ENCODE measurements around the gene AUTS2. TPM values are rescaled to one million over a fixed set of nuclear protein-coding genes. Genes with fewer than 3 reads are reported as not detected.
A peak's percentile ranks its signal among the peaks of the same experiment; 100 is the strongest.
"Not testable (repeated sequence)": the region's sequence is repeated elsewhere in the genome, so short reads cannot be mapped to it uniquely, and the experiment has no call there.

The AUTS2 gene
- total RNA-seq, 2 experiments from 2014 or later: 2.4 to 3.0 TPM

GRCh38 chr7:70726951-70727378, 1128.7 kb downstream of the AUTS2 start:
- Mint-ChIP-seq H3K9me3 (ENCODE audit: low read depth) (no peaks in the 10 kb centered on the region), H3K27ac (no peak overlapping the region), H3K36me3 (ENCODE audit: low read depth) (no peaks in the 10 kb centered on the region), H3K27me3 (no peaks in the 10 kb centered on the region), H3K4me3 (peak overlapping the region; percentile 5), H3K4me1 (peaks cover 5% of the 10 kb centered on the region)
- intact Hi-C loops (cut with DNase I, micrococcal nuclease): no loop called here
- DNase-seq: no peak
- CTCF ChIA-PET: no interaction called here
- ATAC-seq: no peak
- POLR2A ChIA-PET: no interaction called here

- ATAC-seq (no peak), DNase-seq (no peak)
- no peaks in the 10 kb centered on the region for H3K27me3 Mint-ChIP-seq
- no peaks in the 10 kb centered on the region for H3K9me3 Mint-ChIP-seq (ENCODE audit: low read depth)
- no peaks in the 10 kb centered on the region for H3K36me3 Mint-ChIP-seq (ENCODE audit: low read depth)
- peaks cover 6% of the 10 kb centered on the region for H3K4me1 Mint-ChIP-seq
- POLR2A ChIA-PET: no interaction called here
- H3K4me3 Mint-ChIP-seq: no peak overlapping the region
- CTCF ChIA-PET: no interaction called here
- no peak overlapping the region for H3K27ac Mint-ChIP-seq
- intact Hi-C loops (cut with DNase I, micrococcal nuclease): no loop called here
Measured at GRCh38 chr7:70727861-70728260, 1129.6 kb downstream of the AUTS2 start.

- peaks cover 2% of the 10 kb centered on the region for H3K4me1 Mint-ChIP-seq
- ATAC-seq: no peak
- H3K27ac Mint-ChIP-seq: no peak overlapping the region
- H3K36me3 Mint-ChIP-seq (ENCODE audit: low read depth): no peaks in the 10 kb centered on the region
- ChIA-PET CTCF (no interaction called here), POLR2A (no interaction called here)
- no peak for DNase-seq
- intact Hi-C loops (cut with DNase I, micrococcal nuclease): no loop called here
- no peaks in the 10 kb centered on the region for H3K27me3 Mint-ChIP-seq
- no peak overlapping the region for H3K4me3 Mint-ChIP-seq
- H3K9me3 Mint-ChIP-seq (ENCODE audit: low read depth): no peaks in the 10 kb centered on the region
Measured at GRCh38 chr7:70728872-70729552, 1130.7 kb downstream of the AUTS2 start.

- H3K27ac Mint-ChIP-seq; H3K4me1 Mint-ChIP-seq; intact Hi-C loops (cut with DNase I, micrococcal nuclease); H3K9me3 Mint-ChIP-seq (ENCODE audit: low read depth); ATAC-seq; CTCF ChIA-PET; POLR2A ChIA-PET; H3K27me3 Mint-ChIP-seq; H3K36me3 Mint-ChIP-seq (ENCODE audit: low read depth); H3K4me3 Mint-ChIP-seq; DNase-seq: not testable (repeated sequence)
Measured at GRCh38 chr7:70729553-70730157, 1131.4 kb downstream of the AUTS2 start.

GRCh38 chr7:70730451-70731110, 1132.3 kb downstream of the AUTS2 start:
- Mint-ChIP-seq H3K27ac (no peak overlapping the region), H3K27me3 (no peaks in the 10 kb centered on the region), H3K4me3 (no peak overlapping the region), H3K9me3 (ENCODE audit: low read depth) (no peaks in the 10 kb centered on the region), H3K4me1 (peaks cover 4% of the 10 kb centered on the region), H3K36me3 (ENCODE audit: low read depth) (no peaks in the 10 kb centered on the region)
- no peak for ATAC-seq
- intact Hi-C loops (cut with DNase I, micrococcal nuclease): no loop called here
- no peak for DNase-seq
- ChIA-PET POLR2A (no interaction called here), CTCF (no interaction called here)

GRCh38 chr7:70733090-70733489, 1134.8 kb downstream of the AUTS2 start:
- POLR2A ChIA-PET: no interaction called here
- Mint-ChIP-seq H3K9me3 (ENCODE audit: low read depth) (no peaks in the 10 kb centered on the region), H3K27me3 (no peaks in the 10 kb centered on the region), H3K4me3 (no peak overlapping the region), H3K27ac (no peak overlapping the region), H3K36me3 (ENCODE audit: low read depth) (no peaks in the 10 kb centered on the region), H3K4me1 (peaks cover 17% of the 10 kb centered on the region)
- CTCF ChIA-PET: no interaction called here
- no peak for DNase-seq
- intact Hi-C loops (cut with DNase I, micrococcal nuclease): no loop called here
- no peak for ATAC-seq

GRCh38 chr7:70734411-70734810, 1136.1 kb downstream of the AUTS2 start:
- no peak for DNase-seq
- Mint-ChIP-seq H3K4me1 (peaks cover 17% of the 10 kb centered on the region), H3K9me3 (ENCODE audit: low read depth) (no peaks in the 10 kb centered on the region), H3K27ac (no peak overlapping the region), H3K4me3 (no peak overlapping the region), H3K27me3 (no peaks in the 10 kb centered on the region), H3K36me3 (ENCODE audit: low read depth) (no peaks in the 10 kb centered on the region)
- ATAC-seq: no peak
- ChIA-PET CTCF (no interaction called here), POLR2A (no interaction called here)
- intact Hi-C loops (cut with DNase I, micrococcal nuclease): no loop called here

- Mint-ChIP-seq H3K9me3 (ENCODE audit: low read depth) (no peaks in the 10 kb centered on the region), H3K36me3 (ENCODE audit: low read depth) (no peaks in the 10 kb centered on the region), H3K27ac (no peak overlapping the region), H3K27me3 (no peaks in the 10 kb centered on the region), H3K4me3 (no peak overlapping the region), H3K4me1 (peaks cover 17% of the 10 kb centered on the region)
- ChIA-PET CTCF (no interaction called here), POLR2A (no interaction called here)
- DNase-seq: no peak
- intact Hi-C loops (cut with DNase I, micrococcal nuclease): loop anchor here in 1 of 2 experiments (5.0 kb wide), 1 partner anchor 42 kb away; no protein-coding TSS in a partner anchor
- ATAC-seq: no peak
Measured at GRCh38 chr7:70735313-70735712, 1137.0 kb downstream of the AUTS2 start.

GRCh38 chr7:70736715-70737460, 1138.6 kb downstream of the AUTS2 start:
- DNase-seq: no peak
- Mint-ChIP-seq H3K27me3 (no peaks in the 10 kb centered on the region), H3K9me3 (ENCODE audit: low read depth) (no peaks in the 10 kb centered on the region), H3K36me3 (ENCODE audit: low read depth) (no peaks in the 10 kb centered on the region), H3K27ac (no peak overlapping the region), H3K4me3 (peak overlapping the region; percentile 12), H3K4me1 (peaks cover 17% of the 10 kb centered on the region)
- POLR2A ChIA-PET: no interaction called here
- intact Hi-C loops (cut with DNase I, micrococcal nuclease): loop anchor here in 1 of 2 experiments (5.0 kb wide), 1 partner anchor 40 kb away; no protein-coding TSS in a partner anchor
- ATAC-seq: no peak
- CTCF ChIA-PET: no interaction called here

- ATAC-seq: no peak
- H3K27me3 Mint-ChIP-seq: no peaks in the 10 kb centered on the region
- no peak overlapping the region for H3K27ac Mint-ChIP-seq
- no peaks in the 10 kb centered on the region for H3K36me3 Mint-ChIP-seq (ENCODE audit: low read depth)
- intact Hi-C loops (cut with DNase I, micrococcal nuclease): loop anchor here in 1 of 2 experiments (5.0 kb wide), 1 partner anchor 39 kb away; no protein-coding TSS in a partner anchor
- no peak overlapping the region for H3K4me3 Mint-ChIP-seq
- CTCF ChIA-PET: interaction anchor here (1.3 kb wide), 1 partner anchor 16 kb away, joined by 3 read pairs; no protein-coding TSS in a partner anchor
- H3K9me3 Mint-ChIP-seq (ENCODE audit: low read depth): no peaks in the 10 kb centered on the region
- POLR2A ChIA-PET: interaction anchor here (0.6 kb wide), 1 partner anchor 1394 kb away, joined by 3 read pairs; no protein-coding TSS in a partner anchor
- DNase-seq: no peak
- H3K4me1 Mint-ChIP-seq: peaks cover 14% of the 10 kb centered on the region
Measured at GRCh38 chr7:70738151-70738885, 1140.0 kb downstream of the AUTS2 start.

- Mint-ChIP-seq H3K4me3 (no peak overlapping the region), H3K4me1 (peaks cover 14% of the 10 kb centered on the region), H3K36me3 (ENCODE audit: low read depth) (no peaks in the 10 kb centered on the region), H3K27ac (no peak overlapping the region), H3K9me3 (ENCODE audit: low read depth) (no peaks in the 10 kb centered on the region), H3K27me3 (no peaks in the 10 kb centered on the region)
- intact Hi-C loops (cut with DNase I, micrococcal nuclease): loop anchor here in 1 of 2 experiments (5.0 kb wide), 1 partner anchor 38 kb away; no protein-coding TSS in a partner anchor
- ChIA-PET CTCF (interaction anchor here (1.3 to 1.4 kb wide), 2 partner anchors 10 to 17 kb away, joined by 3 to 5 read pairs; no protein-coding TSS in a partner anchor), POLR2A (no interaction called here)
- ATAC-seq (no peak), DNase-seq (no peak)
Measured at GRCh38 chr7:70739646-70740210, 1141.5 kb downstream of the AUTS2 start.
